CD4-positive, alpha-beta T cell treated with Interleukin-15 for 4 hours (primary cell): Measurements from ENCODE around the gene ADK.
"Not testable (repeated sequence)": the region's sequence is repeated elsewhere in the genome, so short reads cannot be mapped to it uniquely, and the experiment has no call there.

Experiments
- DNase-seq: peaks from one replicate; pipeline ENCODE4 v3.0.0-alpha.2; 2020; ENCODE audit warnings: low spot score

The ADK gene

GRCh38 chr10:74353021-74353420 lies 202.0 kb downstream of the ADK start:
- not testable (repeated sequence) for DNase-seq

- DNase-seq: no peak
Observed at GRCh38 chr10:74361678-74362077, 210.7 kb downstream of the ADK start.

- DNase-seq: no peak
Observed at GRCh38 chr10:74363727-74364126, 212.7 kb downstream of the ADK start.

- no peak for DNase-seq
Observed at GRCh38 chr10:74365109-74365508, 214.1 kb downstream of the ADK start.

GRCh38 chr10:74371696-74372095 lies 220.7 kb downstream of the ADK start:
- DNase-seq: no peak

- DNase-seq: no peak
Observed at GRCh38 chr10:74373059-74373458, 222.0 kb downstream of the ADK start.

GRCh38 chr10:74377476-74377875 lies 226.5 kb downstream of the ADK start:
- DNase-seq: no peak

GRCh38 chr10:74379474-74379873 lies 228.5 kb downstream of the ADK start:
- no peak for DNase-seq

- DNase-seq: no peak
Observed at GRCh38 chr10:74380795-74381194, 229.8 kb downstream of the ADK start.

- DNase-seq: no peak
Observed at GRCh38 chr10:74381291-74381853, 230.4 kb downstream of the ADK start.

- DNase-seq: no peak
Observed at GRCh38 chr10:74382663-74383062, 231.6 kb downstream of the ADK start.

GRCh38 chr10:74383642-74384041 lies 232.6 kb downstream of the ADK start:
- DNase-seq: no peak

GRCh38 chr10:74384615-74385183 lies 233.7 kb downstream of the ADK start:
- DNase-seq: no peak

- DNase-seq: no peak
Observed at GRCh38 chr10:74388801-74389200, 237.8 kb downstream of the ADK start.

GRCh38 chr10:74391786-74392185 lies 240.8 kb downstream of the ADK start:
- DNase-seq: no peak

GRCh38 chr10:74394416-74394969 lies 243.5 kb downstream of the ADK start:
- DNase-seq: no peak

GRCh38 chr10:74400186-74400585 lies 249.2 kb downstream of the ADK start:
- DNase-seq: no peak

GRCh38 chr10:74406006-74406405 lies 255.0 kb downstream of the ADK start:
- no peak for DNase-seq

- DNase-seq: no peak
Observed at GRCh38 chr10:74415146-74415839, 264.3 kb downstream of the ADK start.

GRCh38 chr10:74417397-74417796 lies 266.4 kb downstream of the ADK start:
- DNase-seq: no peak

- DNase-seq: no peak
Observed at GRCh38 chr10:74418285-74418872, 267.4 kb downstream of the ADK start.

- DNase-seq: no peak
Observed at GRCh38 chr10:74419491-74419951, 268.5 kb downstream of the ADK start.

GRCh38 chr10:74419958-74420375 lies 268.9 kb downstream of the ADK start:
- DNase-seq: peak; percentile 25
